Posterior cingulate gyrus (tissue), 11 donors: Measurements from ENCODE around the gene PSAT1.
A peak's percentile ranks its signal among the peaks of the same experiment; 100 is the strongest.
"Not testable (repeated sequence)": the region's sequence is repeated elsewhere in the genome, so short reads cannot be mapped to it uniquely, and the experiment has no call there.

ENCODE experiments used
- DNase-seq, 10 donors: peaks; one replicate each; pipeline versions ENCODE4 v3.0.0 to v3.0.0-alpha.2; 2020 to 2021; ENCODE audit warnings: mixed read lengths in 3 of 10
- intact Hi-C: fragments of 100-400 bp; cut with DNase I; formaldehyde crosslinking; loops from one replicate; pipeline ENCODE4 v1.15.1; 2023

PSAT1 gene

DNA sequence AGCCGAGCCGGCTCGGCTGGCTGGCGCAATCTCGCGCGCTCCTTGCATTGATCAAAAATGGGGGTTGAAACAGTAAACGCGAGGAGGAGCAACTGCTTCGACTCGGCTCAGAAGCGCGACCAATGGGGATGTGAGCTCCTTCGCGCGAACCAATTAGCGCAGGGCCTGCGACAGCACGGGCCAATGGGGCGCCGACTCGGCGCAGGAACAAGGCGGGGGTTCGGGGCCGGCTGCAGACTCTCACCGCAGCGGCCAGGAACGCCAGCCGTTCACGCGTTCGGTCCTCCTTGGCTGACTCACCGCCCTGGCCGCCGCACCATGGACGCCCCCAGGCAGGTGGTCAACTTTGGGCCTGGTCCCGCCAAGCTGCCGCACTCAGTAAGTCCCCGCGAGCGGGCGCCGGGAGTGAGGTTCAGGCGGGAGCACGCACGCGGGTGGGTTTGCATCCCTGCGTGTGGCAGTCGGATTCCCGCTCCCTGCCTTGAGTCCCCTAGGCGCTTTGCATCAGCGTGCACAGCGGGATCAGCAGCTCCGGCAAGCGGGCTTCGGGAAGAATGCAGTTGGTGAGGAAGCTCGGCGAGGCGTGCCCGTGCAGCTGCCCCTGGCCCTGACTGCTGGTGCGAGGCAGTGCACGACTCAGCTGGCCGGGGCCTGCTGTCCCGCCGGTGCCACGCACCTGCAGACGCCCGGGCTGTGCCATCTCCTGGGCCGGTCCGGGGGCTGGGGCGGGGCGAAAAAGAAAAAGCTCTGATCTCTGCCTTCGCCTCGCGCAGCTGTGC lies at the start of gene PSAT1:
Gene PSAT1 (plus strand): TSS at position 233 of the 779 bp plus-strand sequence. CDS start 86 bp downstream, at position 319.
- DNase-seq: peak; percentile 86 to 99 (median 92)
- intact Hi-C loops: no loop called here

DNA sequence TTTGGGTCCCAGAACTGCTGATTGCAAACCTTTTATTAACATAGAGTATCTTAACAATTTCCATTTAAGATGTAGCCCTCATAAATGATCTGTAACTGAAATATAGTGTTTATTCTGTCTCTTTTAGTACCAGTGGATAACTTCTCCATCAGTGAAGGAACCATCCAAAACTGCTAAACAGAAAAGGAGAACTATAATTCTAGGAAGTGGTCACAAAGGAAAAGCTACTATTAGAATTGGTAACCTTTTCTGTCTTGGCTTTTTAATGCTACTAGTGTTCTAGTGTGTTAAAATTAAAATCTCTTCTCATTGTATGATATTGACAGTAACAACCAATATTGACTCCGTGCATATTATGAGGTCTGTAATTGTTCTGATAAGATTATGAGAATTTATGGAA lies 48.3 kb upstream of the PSAT1 start:
- intact Hi-C loops: no loop called here
- no peak for DNase-seq

DNA sequence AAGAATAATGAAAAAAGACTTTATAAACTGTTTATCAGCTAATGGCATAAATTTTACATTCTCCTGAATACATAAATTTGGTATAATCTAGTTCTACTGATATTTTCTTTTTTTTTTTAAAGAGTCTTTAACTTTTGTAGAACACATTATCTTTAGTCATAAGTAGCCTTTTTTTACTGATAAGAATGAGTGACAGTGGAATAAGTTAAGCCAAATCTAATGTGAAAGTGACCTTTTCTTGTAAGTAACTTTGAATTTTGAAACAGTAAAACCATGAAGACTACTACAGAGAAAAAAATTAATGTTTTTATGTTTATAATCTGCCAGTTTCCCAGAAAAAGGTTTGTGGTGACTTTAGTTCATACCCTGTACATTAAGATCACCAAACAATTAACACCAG lies 47.4 kb upstream of the PSAT1 start:
- intact Hi-C loops: no loop called here
- no peak for DNase-seq

DNA sequence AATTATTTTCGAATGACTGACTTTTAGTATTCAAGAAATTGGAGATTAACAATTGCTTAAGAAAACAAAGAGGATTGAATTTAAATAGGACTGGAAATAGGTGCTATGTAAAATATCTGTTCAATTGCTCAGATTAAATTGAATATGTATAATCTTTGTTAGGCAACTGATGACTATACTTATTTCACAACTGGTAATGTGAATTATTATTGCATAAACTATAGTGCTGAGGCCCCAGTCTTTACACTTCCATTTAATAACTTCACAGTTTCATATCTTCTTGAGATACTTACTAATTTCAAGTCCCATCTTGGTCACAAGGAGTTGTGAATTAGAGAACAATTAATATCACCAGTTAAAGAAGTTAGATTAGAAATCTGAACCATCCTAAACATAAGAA lies 44.3 kb upstream of the PSAT1 start:
- intact Hi-C loops: no loop called here
- no peak for DNase-seq

DNA sequence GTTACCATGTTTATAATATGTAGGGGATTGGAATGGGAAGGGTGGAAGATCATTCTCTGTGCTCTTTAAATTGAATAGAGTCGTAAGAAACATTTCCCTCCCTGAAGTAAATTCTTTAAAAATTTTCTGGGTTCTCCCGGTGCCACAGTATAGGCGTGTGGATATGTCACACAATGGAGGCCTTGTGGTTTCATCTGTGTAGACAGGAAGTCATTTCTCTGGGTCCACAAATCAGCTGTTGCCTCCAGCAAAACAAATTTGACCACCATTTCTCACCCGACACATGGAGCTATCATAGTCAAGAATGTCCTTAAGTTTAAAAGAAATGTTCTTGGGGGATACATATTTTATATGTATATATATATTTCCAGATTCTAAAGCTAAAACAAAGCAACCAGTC lies 43.6 kb upstream of the PSAT1 start:
- DNase-seq: no peak
- intact Hi-C loops: no loop called here

DNA sequence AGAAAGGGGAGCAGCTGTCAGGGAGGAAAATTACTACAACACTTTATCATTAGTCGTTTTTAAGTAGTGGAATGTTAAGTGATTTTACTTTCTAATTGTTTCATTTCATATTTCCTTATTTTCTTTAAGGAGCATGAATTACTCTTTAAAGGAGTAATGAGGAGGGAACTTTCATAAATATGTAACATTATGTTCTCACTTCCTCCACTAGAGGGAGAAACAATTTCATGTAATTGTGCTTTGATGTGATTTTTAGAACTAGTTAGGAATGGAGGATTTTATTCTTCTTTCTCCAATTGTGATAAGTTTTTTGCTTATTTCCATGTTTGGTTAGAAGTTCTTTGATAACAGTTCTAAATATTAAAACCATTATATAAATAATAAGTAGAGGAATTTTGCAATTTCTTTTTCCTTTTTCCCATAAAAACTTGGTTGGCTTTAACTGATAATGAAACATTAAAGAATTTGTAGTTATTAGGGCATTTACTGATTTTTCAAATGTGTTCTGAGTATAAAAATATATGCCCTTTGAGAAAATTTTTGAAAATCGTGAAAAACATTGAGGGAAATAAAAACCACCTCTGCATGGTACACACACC lies 35.4 kb upstream of the PSAT1 start:
- DNase-seq: no peak
- intact Hi-C loops: loop anchor here (1.0 kb wide), 1 partner anchor 108 kb away; no protein-coding TSS in a partner anchor

DNA sequence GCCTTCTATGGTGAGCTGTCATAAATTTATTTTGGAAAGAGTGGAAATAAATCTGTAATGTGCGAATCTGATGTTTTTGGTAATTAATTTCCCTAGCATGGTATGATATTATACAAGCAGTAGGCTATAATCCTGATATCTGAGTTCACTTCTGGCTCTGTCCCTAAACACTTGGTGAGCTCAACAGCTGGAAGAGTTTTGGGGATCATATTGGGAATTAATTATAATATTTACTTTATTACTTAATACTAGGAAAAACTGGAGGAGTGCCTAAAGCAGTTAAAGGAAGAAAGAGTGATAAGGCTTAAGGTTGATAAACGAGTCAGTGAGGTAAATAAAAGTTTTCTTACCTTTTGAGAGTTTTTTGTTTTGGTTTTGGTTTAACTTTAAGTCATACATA lies 34.3 kb upstream of the PSAT1 start:
- no peak for DNase-seq
- intact Hi-C loops: no loop called here

DNA sequence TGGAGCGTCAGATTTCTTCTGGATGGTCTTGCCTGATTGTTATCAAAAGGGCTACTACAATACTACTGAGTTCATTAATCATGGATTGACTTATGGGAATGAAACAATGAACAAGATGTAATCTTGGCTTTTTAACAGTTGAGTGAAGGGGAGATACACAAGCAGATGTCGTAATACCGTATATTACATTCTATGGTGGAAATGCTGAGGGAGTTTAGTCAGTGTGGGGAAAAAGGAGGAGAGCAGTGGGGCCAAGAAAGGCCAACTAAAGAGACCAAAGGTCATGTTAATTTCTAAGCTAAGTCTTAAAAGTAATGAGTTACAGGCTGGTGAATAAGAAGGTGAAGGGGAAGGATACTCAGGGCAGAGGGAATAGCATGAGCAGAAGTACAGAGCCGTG lies 29.0 kb upstream of the PSAT1 start:
- DNase-seq: no peak
- intact Hi-C loops: no loop called here

DNA sequence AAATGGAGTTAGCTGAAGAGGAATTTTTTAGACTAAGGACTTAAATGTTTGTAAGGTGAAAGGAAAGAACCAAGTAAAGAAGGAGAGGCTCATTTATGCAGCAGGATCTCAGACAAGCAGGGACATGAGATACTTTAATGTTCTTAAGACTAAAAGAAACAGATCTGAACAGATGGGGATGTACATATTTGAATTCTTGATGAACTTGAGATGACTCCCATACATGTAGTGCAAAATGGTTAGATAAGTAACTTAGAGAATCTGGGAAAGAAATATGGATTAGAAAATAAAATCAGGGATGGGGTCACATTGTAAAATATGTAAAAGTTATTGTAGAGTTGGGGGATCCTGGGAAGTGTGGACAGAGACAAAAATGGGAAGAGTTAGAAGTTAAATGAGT lies 27.1 kb upstream of the PSAT1 start:
- intact Hi-C loops: no loop called here
- DNase-seq: no peak

DNA sequence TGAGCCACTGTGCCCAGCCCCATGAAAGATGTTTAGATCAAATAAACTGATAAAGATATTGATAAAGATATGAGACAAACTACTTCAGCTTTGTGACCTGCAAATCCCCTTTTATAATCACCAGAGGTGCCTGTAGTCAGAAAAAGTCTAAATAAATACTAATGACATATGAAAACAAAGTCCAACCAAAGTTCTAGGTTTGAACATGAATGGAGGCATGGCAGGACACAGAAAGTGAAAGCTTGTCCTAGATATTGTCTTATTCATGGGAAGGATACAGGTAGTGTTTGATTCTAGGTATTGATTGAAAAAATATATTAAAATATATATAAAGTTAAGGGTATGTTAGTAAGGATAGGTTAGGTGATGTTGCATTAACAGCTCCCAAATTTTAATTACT lies 24.6 kb upstream of the PSAT1 start:
- intact Hi-C loops: no loop called here
- no peak for DNase-seq

DNA sequence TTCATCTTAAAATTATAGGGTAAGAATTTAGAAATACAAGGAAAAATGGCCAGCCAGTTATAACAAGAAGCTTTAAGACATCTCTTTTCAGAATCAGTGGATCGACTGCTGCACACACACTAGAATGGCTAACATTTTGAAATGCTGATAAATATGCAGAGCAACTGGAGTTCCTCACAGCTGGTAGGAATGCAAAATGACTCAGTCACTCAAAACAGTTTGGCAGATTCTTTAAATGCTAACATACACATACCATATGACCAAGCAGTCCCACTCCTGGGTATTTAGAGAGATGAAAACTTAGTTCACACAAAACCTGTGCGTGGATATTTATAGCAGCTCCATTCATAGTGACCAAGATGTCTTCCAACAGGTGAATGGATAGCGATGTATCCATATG lies 23.2 kb upstream of the PSAT1 start:
- intact Hi-C loops: no loop called here
- DNase-seq: no peak

DNA sequence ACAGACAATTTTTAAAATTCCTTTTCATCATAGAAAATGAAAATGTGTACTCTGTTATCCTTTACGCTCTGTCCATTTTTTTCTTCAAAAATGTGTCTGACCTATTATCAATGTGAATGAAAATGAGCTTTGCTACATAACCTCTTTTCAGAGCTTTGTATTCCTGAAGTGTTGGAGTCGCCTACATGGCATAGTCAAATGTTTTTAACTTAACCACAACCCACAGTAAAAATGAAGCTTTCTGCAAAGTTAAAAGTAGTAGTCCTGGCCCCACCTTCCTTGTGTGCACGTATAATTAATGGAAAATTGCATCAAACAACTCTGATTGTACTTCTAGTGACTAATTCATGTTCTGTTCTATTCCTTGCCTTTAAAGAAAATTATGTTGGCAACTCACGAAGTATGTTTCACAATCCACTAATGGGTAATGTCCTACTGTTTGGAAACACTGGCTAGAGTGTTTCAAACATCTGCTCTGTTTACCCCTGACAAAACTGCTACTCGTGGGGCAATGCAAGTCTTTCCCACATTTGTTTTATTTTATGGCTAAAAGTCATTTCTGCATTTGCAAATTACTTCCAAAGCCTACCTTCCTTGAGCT lies 18.6 kb upstream of the PSAT1 start:
- intact Hi-C loops: no loop called here
- DNase-seq: no peak

DNA sequence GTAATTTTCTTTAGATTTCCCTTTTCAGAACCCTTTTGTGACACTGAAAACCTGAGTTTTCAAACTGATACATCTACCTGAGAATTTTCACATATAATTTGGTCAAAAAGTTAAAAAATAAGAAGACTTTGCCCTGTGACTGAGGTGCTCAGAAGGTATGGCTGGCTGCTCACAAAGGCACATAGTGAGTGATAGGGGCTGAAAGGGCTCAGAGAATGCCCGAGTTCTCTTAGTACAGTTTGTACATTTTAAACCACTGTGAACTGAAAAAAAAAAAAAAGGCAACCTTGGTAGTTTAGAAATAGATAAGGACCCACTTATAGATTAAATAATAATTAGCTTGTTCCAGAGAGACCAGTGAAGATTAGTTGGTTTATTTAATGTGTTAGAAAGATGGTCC lies 18.1 kb upstream of the PSAT1 start:
- intact Hi-C loops: no loop called here
- DNase-seq: no peak

DNA sequence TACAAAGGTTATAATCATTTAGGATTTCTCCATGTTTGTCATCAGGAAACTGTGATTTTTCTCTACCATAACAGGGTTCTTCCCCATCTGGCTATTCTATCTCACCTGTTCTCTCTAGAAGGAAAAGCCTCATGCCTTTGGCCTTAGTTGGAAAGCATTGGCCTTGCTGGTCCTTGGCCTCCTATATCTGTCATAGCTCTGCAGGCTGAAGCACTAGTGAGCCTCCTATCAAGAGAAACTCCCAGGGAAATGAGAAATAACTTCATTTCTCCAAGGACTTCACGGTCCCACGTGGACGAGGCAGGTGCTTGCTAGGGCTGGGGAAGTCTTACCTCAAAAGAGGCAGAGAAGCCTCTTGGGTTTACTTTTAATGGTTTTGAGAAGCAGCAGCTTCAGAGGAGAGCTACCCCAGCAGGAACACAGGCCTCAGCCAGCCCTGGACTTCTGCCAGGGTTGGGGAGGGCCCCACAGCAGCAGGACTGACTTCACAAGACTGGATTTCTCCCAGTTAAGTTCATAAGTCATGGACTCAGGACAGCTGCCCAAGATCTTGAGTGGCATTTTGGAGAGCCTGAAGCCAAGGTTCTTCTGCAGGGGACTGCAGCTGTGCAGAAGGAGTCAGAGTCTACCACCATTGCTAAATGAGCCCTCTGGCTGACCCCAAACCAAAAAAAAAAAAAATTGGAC lies 15.8 kb upstream of the PSAT1 start:
- intact Hi-C loops: no loop called here
- DNase-seq: peak in 4 of 10 donors; percentile 20 to 87 (median 70)

DNA sequence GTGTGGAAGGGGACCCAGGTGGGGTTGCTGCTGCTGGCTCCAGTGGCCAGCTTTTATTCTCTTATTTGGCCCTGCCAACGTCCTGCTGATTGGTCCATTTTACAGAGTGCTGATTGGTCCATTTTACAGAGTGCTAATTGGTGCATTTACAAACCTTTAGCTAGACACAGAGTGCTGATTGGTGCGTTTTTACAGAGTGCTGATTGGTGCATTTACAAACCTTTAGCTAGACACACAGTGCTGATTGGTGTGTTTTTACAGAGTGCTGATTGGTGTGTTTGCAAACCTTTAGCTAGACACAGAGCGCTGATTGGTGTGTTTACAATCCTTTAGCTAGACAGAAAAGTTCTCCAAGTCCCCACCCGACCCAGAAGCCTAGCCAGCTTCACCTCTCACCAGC lies 12.7 kb upstream of the PSAT1 start:
- intact Hi-C loops, DNase-seq: not testable (repeated sequence)

DNA sequence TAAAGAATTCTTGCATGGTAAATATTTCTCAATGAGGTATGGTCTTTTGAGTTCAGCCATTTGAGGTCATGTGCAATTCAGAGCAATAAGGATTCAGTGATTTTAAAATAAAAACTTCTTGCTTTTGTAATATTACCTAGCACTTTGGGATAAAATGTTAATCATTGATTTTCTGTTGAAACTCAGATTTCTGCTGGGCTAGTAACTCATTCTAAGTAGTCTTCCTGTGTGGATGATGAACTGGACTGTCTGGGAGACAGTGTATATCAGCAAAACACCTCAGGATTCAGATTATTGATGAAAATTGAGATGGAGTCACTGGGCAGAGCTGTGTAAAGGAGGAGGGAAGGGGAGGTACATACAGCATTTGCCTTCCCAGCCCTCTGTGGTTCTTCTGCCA lies 10.8 kb upstream of the PSAT1 start:
- intact Hi-C loops: no loop called here

DNA sequence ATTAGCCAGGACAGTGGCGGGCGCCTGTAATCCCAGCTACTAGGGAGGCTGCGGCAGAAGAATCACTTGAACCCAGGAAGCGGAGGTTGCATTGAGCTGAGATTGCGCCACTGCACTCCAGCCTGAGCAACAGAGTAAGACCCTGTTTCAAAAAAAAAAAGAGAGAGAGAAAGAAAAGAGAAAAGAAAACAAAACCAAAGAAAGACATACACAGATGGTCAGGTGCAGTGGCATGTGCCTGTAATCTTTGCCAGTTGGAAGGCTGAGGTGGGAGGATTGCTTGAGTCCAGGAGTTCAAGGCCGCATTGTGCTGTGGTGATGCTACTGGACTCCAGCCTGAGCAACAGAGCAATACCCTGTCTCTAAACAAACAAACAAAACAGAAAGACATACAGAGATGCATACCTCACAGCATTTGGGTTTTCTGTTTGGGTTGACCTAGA lies 10.0 kb upstream of the PSAT1 start:
- intact Hi-C loops: no loop called here
- no peak for DNase-seq

More for the DNA sequence above, 10.8 kb upstream of the PSAT1 start:
- no peak for DNase-seq

DNA sequence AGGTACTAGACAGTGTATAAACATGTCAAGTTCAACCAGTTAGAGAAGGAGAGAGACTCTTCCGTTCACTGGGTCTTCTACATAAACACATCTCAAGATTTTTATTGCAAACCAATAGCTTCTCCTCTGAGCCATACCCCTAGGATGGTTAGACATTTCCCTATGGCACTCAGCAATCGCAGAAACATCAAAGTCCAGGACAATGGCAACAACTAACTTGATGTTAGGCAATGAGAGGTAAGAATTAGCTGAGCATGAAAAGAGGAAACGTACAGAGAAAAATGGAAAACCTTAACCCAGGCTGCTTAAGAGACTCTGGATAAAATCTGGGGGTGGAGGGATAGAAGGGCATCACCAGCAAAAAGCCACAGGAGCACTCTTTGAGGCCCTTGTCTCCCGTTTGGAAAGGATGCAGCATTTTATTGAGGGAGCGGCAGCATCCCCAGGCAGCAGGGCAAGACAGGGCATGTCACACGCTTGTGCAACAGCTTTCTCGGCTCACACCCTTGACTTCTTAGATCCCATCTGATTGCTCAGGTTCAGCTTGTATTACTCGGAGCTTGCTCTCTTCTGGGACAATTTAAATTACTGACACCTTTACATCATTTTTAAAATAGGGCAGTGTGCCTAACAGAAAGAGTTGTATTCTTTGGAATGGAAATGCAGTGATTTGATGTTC lies 8.6 kb upstream of the PSAT1 start:
- no peak for DNase-seq
- intact Hi-C loops: no loop called here

DNA sequence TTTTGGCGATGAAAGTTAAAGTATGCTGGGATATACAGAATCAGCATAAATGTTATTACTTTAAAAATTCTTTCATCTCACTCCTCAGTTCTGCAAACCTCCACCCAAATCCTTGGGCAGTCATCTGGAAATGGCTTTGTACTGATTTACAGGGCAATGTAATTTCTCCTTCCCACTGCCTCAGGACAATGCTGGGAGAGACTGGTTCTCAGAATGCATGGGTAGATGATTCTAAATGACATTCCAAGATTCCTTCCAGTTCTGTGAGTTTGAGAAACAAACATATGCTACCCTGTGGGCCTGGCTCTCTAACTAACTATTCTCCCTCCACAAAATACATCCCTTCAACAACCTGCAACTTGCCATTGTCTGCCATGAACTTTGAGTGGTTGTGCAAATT lies 7.5 kb upstream of the PSAT1 start:
- DNase-seq: no peak

DNA sequence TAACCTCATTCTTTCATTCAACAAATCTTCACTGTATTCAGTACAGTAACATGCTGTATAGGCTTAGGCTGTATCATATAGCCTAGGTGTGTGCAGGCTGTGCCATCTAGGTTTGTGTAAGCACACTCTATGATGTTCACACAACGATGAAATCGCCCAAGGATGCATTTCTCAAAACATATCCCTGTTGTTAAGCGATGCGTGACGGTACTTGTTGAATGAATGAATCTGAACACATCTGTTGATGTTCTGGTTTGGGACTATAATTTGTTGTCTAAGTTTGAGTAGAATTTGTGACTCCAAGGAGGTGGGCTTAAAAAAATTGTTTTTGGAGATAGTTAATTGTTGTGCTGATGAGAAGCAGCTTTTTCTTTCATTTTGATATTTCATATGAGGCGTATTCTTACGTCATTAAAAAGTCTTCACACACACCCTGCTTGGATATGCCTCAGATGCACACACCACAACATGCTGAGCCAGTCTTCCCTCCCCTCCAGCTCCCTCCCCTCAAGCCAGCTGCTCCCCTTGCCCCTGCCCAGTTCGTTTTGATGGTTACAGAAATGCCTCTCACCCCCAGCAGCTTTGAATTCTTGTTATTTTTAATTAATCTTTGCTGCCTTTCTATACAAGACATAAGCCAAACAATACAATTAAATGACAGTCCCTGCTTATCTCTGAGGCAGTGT lies 5.5 kb upstream of the PSAT1 start:
- DNase-seq: no peak
- intact Hi-C loops: no loop called here

More for the DNA sequence above, 7.5 kb upstream of the PSAT1 start:
- intact Hi-C loops: no loop called here
